IMR-90 (cell line): ENCODE data around the gene NUP210.

Source experiments
- BHLHE40 ChIP-seq: fragments of 150-350 bp; IDR thresholded peaks from 2 replicates; pipeline ENCODE4 v1.6.1; 2016; ENCODE audit warnings: mild to moderate bottlenecking, low read depth, low read length
- CEBPB ChIP-seq: IDR thresholded peaks from 2 replicates; pipeline ENCODE4 v1.6.1; 2012; ENCODE audit warnings: low read depth, low read length, improper control_type of control experiment
- CTCF ChIP-seq: conservative IDR thresholded peaks from 2 replicates; pipeline ENCODE4 v1.5.1; 2012; ENCODE audit warnings: mild to moderate bottlenecking, low read depth, low read length, improper control_type of control experiment
- MAFK ChIP-seq: IDR thresholded peaks from 2 replicates; pipeline ENCODE4 v1.6.1; 2012; ENCODE audit warnings: low read depth, low read length, improper control_type of control experiment
- MXI1 ChIP-seq: IDR thresholded peaks from 2 replicates; pipeline ENCODE4 v1.6.1; 2012; ENCODE audit warnings: low read depth, mild to moderate bottlenecking, low read length, moderate library complexity, borderline replicate concordance
- POLR2A ChIP-seq: IDR thresholded peaks from 2 replicates; pipeline ENCODE4 v1.6.1; 2012; ENCODE audit warnings: mild to moderate bottlenecking, low read depth, low read length
- RAD21 ChIP-seq: IDR thresholded peaks from 2 replicates; pipeline ENCODE4 v1.6.1; 2012; ENCODE audit warnings: low read length, improper control_type of control experiment
- RCOR1 ChIP-seq: IDR thresholded peaks from 2 replicates; pipeline ENCODE4 v1.6.1; 2012; ENCODE audit warnings: mild to moderate bottlenecking, low read length, improper control_type of control experiment; ENCODE audit not compliant: insufficient replicate concordance
- SMC3 ChIP-seq: fragments of 150-350 bp; IDR thresholded peaks from 2 replicates; pipeline ENCODE4 v1.6.1; 2016; ENCODE audit warnings: low read depth, mild to moderate bottlenecking, antibody characterized with exemption, low read length, moderate library complexity
- USF2 ChIP-seq: fragments of 150-350 bp; IDR thresholded peaks from 2 replicates; pipeline ENCODE4 v1.6.1; 2017; ENCODE audit warnings: mild to moderate bottlenecking, antibody characterized with exemption, low read length, low read depth

GRCh38 chr3:13346481-13347389, 73.4 kb downstream of the NUP210 start:
- TF ChIP-seq RAD21 (no peak), POLR2A (no peak), CTCF (no peak), RCOR1 (no peak), USF2 (no peak), BHLHE40 (no peak), MAFK (no peak), CEBPB (no peak), MXI1 (no peak), SMC3 (no peak)
